SK-N-SH (cell line): ENCODE measurements around the gene STXBP1.

ENCODE experiments used
- CTCF ChIP-seq: fragments of 200-600 bp; sonication (generic); IDR thresholded peaks from 2 replicates; pipeline ENCODE4 v1.6.1; 2017; ENCODE audit warnings: antibody characterized with exemption, mild to moderate bottlenecking, moderate library complexity
- EP300 ChIP-seq, 2 experiments: IDR thresholded peaks; 2 replicates each; pipeline versions ENCODE4 v1.4.0 to v1.6.1; 2012; ENCODE audit warnings: borderline replicate concordance in 1 of 2, low read depth in 1 of 2, low read length in 1 of 2
- EZH2phosphoT487 ChIP-seq: fragments of 200-600 bp; sonication (generic); IDR thresholded peaks from 2 replicates; pipeline ENCODE4 v1.6.1; 2017; ENCODE audit warnings: low read depth, mixed run types, mild to moderate bottlenecking, antibody characterized with exemption, moderate library complexity, borderline replicate concordance
- FOXM1 ChIP-seq: IDR thresholded peaks from 2 replicates; pipeline ENCODE4 v1.4.0; 2012; ENCODE audit warnings: low read depth, mild to moderate bottlenecking
- GABPA ChIP-seq: IDR thresholded peaks from 2 replicates; pipeline ENCODE4 v1.4.0; 2012; ENCODE audit warnings: low read depth, mild to moderate bottlenecking
- MAX ChIP-seq: IDR thresholded peaks from 2 replicates; pipeline ENCODE4 v1.4.0; 2012; ENCODE audit warnings: low read depth
- NRF1 ChIP-seq: IDR thresholded peaks from 2 replicates; pipeline ENCODE4 v1.6.1; 2012; ENCODE audit warnings: low read depth, mild to moderate bottlenecking, low read length
- PBX3 ChIP-seq: IDR thresholded peaks from 2 replicates; pipeline ENCODE4; 2012
- RAD21 ChIP-seq: IDR thresholded peaks from 2 replicates; pipeline ENCODE4 v1.6.1; 2012; ENCODE audit warnings: mild to moderate bottlenecking, low read length
- SMC3 ChIP-seq: IDR thresholded peaks from 2 replicates; pipeline ENCODE4 v1.6.1; 2012; ENCODE audit warnings: low read depth, low read length, improper control_type of control experiment
- YY1 ChIP-seq: IDR thresholded peaks from 2 replicates; pipeline ENCODE4 v1.4.0; 2012; ENCODE audit warnings: low read depth, mild to moderate bottlenecking

- no peak for TF ChIP-seq FOXM1
- TF ChIP-seq GABPA = no peak
- no peak for TF ChIP-seq MAX
- no peak for TF ChIP-seq RAD21
- TF ChIP-seq CTCF = no peak
- no peak for TF ChIP-seq SMC3
- no peak for TF ChIP-seq YY1
- TF ChIP-seq PBX3 = no peak
- TF ChIP-seq NRF1 = no peak
- TF ChIP-seq EZH2phosphoT487 = no peak
- no peak for TF ChIP-seq EP300 (IDR thresholded peaks at IDR 0.05; ENCODE audit: borderline replicate concordance in 1 of 2, low read depth in 1 of 2, low read length in 1 of 2)
These were observed 526 bp upstream of the STXBP1 start for GRCh38 chr9:127611603-127611898.
